ENCODE data around the gene LTC4S.

Gene LTC4S

DNA sequence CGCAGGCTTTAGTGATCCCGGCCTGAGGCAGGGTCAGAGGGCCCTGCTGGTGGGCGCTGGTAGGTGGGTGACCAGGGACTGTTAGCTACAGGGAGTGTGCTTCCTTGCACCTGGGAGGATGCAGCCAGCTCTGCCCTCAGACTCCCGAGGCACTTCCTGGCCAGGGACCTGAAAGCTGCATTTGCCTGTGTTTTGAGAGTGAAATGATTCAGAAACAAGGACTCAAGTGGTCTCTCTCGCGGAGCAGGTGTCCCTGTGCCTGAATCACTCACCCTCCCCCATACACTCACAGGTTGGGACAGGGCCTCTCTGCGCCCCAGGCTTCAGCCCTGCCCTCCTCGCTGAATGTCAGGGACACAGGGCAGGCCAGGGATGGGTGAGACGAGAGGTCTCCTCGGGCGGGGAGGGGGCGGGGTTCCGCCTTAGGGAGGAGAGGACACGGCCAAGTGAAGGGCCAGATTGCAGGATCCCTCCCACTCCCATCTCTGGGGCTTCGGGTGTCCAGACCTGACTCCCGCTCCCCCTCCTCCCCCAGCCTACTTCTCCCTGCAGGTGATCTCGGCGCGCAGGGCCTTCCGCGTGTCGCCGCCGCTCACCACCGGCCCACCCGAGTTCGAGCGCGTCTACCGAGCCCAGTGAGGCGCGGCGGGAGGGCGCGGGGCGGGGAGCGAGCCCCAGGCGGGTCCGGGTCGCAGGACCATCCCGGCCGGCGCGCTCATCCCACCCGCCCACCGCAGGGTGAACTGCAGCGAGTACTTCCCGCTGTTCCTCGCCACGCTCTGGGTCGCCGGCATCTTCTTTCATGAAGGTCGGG is 1.5 kb downstream of the LTC4S start:
- in situ Hi-C loops (cut with MboI; ENCODE audit: low sequenced_read_pairs): no loop called here

DNA sequence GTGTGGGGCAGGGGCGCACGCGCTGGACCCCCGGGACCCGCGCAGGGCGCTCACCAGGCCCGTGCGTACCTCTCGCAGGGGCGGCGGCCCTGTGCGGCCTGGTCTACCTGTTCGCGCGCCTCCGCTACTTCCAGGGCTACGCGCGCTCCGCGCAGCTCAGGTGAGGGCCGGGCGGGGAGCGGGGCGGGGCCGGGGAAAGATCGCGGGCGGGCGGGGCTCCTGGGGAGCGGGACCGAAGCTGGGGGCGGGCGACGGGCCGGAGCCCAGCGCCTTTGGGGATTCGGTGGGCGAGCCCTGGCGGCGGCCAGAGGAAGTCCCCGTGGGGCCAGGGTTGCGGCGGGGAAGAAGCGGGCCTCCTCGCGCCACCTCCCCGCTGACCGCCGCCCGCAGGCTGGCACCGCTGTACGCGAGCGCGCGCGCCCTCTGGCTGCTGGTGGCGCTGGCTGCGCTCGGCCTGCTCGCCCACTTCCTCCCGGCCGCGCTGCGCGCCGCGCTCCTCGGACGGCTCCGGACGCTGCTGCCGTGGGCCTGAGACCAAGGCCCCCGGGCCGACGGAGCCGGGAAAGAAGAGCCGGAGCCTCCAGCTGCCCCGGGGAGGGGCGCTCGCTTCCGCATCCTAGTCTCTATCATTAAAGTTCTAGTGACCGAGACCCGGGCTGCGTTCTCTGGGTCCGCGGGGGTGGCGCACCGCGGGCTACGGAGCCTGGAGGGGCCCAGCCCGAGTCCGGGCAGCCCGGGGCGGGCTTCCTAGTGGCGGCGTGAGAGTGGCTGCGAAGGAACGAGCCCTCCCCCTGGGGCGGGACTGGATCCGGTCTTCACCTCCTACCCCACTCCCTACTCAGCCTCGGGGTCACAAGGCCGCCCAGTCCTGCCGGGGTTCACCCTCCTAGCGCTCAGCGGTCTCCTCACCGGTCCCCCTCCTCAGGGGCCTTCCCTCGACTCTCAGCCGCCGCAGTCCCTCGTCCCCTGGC is 2.4 kb downstream of the LTC4S start:
- in situ Hi-C loops (cut with MboI; ENCODE audit: low sequenced_read_pairs): no loop called here

DNA sequence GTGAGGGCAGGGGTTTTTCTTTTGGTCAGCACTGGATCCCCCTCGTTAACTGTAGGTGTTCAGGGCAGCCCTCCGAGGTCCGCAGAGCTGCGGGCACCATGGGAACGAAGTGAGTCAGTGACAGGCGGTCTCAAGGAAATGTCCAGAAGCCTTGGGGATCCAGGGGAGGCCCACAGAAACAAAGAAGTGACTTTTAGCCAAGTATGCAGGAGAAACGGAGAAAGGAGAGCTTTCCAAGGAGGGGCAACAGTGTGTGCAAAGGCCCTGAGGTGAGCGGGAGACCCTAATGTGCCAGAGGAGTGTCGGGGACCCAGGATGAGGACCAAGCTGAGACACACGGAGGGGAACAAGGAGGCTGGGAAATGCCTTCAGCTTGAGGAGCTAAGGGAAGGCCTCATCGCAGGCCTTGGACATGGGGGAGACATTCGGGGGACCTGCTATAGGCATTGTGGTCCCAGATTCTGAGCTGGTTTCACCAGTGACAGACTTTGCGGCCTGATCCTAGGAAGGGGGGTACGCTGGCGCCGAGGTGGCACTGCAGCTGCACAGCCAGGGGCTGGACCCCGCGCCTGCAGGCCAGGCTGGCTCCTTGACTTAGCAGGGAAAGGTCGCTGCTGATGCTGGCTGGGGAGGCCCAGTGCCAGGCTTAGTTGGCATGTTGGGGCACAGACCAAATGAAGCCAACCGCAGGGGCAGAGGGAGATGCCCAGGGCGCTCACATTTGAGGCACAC is 3.3 kb downstream of the LTC4S start:
- in situ Hi-C loops (cut with MboI; ENCODE audit: low sequenced_read_pairs): no loop called here

DNA sequence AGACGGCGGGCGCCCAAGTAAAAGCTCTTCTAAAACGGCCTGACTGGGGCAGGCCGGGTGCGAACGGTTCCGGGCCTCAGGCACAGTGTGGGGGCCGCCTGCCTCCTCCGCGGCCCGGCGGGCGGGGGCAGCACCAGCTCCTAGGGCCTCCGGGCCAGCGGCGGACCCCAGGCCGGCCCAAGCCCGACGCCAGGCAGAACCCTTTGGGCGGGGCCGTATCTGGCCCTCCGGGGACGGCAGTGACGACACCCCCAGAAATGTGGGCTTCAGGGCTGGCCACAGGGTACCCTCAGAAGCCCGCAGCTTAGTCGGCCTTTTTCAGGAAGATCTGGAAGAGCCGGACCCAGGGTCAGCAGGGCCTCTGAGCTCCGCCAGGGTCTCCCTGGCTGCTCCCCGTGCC is 4.0 kb downstream of the LTC4S start:
- in situ Hi-C loops (cut with MboI; ENCODE audit: low sequenced_read_pairs): no loop called here

DNA sequence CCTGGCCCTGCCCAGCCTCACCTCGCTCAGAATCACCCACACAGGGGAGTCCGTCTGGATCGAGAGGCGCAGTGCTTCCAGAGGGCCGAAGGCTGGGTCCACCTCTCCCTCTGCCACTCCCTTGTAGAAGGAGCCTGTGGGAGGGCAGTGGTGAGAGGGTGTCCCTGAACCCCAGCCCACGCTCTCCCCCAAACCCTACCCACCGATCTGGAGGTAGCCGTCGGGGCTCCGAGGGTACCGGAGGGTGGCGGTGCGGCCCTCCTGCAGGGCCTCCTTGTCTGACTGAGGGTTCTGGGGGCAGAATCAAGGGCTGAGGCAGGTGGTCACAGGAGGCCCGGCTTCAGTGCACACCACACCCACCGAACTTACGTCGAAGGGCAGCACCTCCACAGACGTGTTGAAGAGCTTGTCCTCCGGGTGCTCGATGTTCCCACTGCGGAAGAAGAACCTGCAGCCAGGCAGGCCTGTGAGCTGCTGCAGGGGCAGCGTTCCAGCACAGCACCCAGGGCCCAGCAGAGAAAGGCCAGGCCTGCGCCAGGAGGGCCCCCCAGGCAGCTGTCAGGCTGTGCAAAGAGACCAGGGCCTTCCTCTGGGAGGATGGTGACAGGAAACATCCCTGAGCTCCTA is 4.5 kb downstream of the LTC4S start:
- in situ Hi-C loops (cut with MboI; ENCODE audit: low sequenced_read_pairs): no loop called here

DNA sequence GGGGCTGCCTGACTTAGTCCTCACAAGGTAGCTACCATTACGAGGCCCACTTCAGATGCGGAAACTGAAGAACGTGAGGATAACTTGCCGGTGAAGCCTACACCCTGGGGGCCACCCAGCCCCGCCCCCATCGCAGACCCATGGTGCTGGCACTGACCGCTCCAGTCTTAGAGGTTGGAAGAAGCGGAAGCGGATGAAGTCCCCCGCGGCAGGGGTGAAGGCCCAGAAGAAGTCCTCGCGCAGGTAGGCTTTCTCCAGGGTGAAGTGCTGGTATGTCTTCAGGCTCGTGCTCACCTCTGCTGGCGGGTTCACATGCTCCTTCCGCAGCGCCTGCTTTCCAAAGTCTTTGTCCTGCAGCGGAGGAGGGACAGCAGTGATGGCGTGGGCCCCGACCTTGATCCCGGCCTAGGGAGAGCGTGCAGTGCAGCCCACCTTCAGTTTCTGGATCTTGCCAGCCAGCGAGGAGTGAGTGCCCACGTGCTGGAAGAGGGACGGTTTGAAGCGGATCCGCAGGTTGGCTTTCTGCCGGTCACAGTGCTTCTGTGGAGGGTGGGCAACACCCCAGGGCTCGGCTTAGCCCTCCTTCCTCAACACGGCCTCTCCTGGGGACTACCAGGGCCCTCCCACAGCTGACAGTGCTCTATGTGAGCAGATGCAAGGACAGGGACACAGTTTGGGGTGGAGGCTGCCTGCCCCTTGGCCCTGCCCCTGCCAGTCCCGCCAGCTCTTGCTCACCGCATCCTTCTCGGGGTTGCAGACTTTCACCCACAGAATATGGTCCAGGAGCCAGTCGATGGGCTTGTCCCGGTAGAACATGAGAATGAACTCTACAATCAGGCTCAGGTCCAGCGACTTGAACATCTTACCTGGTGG is 5.2 kb downstream of the LTC4S start:
- in situ Hi-C loops (cut with MboI; ENCODE audit: low sequenced_read_pairs): no loop called here

DNA sequence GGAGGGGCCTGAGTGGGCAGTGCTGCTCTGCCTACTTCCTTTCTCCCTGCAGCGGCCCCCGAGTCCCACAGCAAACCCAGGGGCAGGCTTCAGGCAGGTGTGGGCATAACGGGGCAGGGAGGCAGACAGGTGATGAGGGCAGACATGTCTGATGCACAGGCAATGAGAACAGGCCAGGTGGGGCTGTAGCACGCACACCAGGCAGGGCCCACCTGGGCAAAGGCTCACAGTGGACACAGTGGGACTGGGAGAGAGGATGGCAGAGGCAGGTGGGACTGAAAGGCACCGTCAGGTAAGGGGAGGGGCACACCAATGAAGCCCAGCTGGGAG is 5.8 kb downstream of the LTC4S start:
- in situ Hi-C loops (cut with MboI; ENCODE audit: low sequenced_read_pairs): no loop called here

DNA sequence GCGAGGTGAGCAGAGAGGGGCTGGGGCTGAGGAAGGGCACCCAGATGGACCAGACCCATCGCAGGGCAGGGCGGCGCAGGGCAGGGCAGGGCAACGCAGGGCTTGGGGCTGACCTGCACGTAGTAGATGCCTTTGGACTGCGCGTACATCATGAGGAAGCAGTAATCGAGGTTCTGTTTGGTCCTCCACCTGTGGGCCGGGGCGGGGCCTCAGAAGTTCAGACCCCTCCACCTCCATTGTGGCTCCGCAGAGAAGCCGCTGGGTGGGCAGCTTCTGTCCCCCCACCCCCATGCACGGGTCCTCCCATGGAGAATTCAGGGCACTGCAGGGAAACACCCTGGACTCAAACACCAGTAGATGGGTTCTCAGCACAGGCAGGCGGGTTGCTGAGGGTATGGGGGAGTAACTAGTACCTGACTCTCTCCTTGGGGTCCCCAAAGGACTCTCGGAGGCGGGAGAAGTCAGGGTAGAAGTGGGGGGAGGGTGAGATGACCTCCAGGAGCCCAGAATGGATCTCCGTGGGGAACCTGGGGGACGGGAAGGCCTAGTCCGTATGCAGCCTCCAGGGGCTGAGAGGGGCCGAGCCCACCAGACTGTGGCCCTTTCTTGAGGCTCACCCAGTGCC is 6.4 kb downstream of the LTC4S start:
- in situ Hi-C loops (cut with MboI; ENCODE audit: low sequenced_read_pairs): no loop called here

DNA sequence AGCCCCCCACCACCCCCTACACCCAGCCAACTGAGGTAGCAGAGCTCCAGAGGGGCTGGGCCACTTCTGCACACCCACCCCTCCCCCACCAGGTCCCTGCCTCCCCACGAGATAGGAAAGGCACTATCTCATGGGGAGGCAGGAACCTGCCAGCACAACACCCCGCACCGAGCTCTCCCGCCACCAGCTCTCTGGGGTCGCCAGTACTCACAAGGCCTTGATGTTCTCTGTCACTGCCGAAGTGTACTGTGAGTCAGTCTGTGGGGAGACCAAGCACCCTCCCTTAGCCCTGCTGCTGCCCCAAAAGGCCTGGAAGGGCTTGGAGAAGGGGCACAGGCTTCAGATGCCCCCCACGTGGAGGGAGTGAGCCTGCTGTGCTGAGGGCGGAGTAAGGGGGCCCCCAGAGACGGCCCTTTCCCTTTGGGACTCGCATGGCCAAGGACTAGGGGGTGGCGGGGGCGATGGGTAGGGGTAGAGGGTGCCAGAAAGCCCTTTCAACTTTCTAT is 7.0 kb downstream of the LTC4S start:
- in situ Hi-C loops (cut with MboI; ENCODE audit: low sequenced_read_pairs): no loop called here

DNA sequence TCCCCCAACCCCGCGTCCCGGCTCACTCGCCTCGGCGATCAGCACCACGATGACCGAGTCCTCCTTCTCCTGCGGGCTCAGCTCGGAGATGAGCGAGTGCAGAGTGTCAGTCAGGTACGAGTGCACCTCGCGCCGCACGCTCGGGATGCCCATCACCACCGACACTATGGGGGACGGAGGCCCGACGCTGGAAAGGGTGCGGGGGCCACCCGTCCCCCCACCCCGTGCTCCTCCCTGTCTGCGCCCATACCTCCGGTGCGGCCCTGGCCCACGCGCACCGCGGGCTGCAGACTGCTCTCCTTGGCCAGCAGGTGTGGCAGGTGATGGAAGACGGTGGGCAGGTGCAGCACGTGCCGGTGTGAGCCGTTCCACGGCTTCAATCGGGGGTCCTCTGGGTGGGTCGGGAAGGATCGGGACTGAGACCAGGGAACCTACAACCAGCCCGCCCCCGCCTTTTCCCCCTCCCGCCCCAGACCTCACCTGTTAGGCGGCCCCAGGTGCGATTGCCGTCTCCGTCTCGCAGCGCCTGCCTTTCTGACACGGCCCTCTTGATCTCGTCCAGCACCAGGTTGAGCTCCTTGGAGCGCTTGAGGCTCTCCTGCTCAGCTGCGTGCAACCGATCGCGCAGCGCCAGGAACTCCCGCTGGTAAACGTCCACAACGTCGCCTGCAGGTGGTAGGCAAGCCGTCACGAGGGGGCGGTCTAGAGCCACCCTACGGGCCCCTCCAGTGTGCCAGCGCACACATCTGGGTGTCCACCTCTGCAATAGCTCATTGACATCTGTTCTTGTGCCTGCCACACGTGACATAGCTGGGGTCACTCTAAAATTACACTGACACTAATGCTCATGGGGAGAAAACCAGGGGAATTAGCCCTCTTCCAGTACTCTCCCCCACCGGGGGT is 7.8 kb downstream of the LTC4S start:
- in situ Hi-C loops (cut with MboI; ENCODE audit: low sequenced_read_pairs): no loop called here

DNA sequence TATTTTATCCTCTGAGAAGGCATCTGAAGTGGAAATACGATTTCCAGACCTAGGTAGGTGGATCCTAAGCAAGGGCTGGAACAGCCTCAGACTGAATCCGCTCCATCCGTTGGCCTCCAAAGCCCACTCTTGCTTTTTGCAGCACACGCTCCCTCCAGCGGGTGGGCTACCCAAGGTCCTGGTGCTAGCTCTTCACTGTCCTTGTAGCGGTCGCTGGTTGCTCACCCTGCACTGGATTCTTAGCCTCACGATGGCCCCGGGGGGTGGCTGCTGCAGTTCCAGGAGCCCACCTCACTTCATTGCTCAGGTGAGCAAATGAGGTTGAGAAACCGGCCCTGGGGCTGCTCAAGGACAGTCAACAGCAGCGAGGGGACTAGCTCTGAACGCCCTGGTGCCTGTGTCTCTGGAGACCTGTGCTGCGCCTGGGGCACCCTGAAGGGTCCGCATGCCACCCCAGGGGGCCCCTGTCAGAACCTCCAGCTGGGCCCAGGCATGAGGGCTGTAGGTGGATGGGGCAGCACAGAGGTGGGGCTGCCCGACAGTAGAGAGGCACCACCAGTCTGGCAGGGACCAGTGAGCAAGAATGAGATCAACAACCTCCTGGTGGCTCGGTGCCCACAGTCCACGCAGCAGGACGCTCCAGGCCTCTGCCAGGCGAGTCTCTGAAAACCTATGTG is 8.6 kb downstream of the LTC4S start:
- in situ Hi-C loops (cut with MboI; ENCODE audit: low sequenced_read_pairs): no loop called here

DNA sequence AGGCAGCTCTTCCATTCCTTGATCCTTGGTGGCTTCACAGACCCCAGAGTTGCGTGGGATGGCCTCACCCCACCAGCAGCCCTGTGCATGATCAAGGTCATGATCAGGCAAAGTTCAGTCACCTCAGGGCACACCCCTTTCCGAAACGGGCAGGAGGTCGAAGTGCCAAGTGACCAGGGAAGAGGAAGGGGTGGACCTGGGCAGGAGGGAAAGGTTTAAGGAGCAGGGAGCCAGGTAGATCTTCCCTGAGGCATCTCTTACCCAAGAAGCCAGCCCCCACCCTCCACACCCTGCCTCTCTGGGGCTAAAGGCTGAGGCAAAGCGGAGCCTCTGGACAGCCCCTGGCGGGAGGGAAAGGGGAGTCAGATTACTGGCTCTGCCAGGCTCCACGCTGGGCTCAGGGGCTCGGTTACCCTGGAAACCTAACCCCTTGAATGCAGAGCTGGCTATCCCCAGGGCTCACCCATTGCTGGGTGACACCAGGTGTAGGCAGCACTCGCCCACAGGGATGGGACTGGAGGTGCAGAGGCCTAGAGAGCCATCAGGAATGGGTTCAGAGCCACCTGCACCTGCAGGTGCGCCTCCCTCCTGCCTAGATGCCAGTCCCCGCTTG is 9.3 kb downstream of the LTC4S start:
- in situ Hi-C loops (cut with MboI; ENCODE audit: low sequenced_read_pairs): no loop called here

DNA sequence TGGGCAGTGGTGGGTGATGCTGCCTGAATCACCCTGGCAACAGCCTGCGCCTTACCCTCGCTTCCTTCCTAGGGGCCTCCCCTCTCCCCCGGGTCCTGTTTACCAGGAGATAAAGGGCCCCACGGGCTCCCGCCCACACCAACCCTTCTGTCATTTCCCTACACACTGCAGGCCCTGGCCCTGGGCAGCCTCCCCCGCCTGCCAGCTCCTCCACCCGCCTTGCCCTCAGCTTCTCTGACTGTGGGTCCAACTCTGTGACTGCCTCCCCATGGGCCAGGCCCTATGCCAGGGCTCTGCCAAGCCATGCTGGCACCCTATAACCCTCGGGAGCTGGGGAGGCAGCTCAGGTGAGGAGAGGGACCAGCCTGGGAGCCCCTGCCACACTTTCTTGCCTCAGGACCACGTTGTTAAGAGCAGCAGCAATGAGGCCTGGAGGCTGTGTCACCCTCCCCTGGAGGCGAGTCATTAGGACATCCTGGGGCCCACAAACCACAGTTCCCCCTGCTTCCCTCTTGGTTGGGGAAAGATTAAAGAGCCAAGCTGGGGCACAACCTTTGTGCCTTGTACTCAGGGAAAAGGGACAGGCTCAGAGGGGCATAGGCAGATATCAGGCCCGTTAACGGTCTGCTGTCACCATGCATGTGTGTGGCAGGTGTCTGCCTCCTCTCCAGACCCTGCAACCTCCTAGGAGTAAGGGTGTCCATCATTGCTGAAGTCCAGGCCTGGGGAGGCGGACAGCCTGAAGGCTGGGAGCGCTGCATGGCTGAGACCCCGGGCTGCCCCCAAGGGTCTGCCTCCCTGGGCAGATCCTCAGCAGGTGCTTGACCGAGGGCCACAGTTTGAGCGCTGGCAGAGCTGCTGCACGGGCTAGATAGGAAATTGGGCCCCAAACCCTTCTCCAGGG is 10.1 kb downstream of the LTC4S start:
- in situ Hi-C loops (cut with MboI; ENCODE audit: low sequenced_read_pairs): no loop called here

DNA sequence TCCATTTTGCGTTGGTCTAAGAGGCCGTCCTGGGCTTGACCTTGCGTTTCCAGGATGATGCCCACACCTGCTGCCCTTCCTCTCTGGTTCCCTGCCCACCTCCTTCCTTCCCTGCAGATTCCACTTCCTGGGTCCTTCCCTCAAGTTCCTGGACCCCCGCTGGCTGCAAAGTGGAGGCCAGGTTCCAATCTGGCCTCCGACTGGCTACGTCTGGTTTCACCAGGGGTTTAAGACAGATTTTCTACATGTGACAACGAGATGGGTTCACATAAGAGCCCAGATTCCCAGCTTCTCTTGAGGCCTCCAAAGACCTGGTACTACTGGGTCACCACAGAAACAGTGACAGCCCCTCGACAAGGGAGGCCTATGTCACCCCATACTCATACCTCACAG is 10.8 kb downstream of the LTC4S start:
- in situ Hi-C loops (cut with MboI; ENCODE audit: low sequenced_read_pairs): no loop called here

DNA sequence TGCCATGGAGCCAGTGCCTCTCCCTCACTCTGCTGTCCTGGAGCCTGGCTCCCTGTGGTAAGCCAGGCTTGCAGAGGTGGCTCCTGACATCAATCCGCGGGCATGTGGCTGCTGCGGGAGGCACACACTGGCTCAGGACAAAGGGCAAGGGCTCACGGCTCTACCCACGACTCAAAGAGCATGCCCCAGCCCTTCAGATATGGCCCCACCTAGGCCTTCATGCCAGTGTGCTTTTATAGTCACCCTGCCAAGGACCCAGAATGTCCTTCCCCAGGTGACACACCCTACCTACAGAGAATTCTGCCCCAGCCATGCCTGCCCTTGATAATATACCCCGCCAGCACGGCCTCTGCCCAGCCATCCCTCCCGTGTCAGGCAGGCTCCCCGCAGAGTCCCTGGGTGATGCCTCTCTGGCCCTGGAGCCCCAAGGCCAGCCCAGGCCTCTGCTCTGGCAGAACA is 11.3 kb downstream of the LTC4S start:
- in situ Hi-C loops (cut with MboI; ENCODE audit: low sequenced_read_pairs): no loop called here

DNA sequence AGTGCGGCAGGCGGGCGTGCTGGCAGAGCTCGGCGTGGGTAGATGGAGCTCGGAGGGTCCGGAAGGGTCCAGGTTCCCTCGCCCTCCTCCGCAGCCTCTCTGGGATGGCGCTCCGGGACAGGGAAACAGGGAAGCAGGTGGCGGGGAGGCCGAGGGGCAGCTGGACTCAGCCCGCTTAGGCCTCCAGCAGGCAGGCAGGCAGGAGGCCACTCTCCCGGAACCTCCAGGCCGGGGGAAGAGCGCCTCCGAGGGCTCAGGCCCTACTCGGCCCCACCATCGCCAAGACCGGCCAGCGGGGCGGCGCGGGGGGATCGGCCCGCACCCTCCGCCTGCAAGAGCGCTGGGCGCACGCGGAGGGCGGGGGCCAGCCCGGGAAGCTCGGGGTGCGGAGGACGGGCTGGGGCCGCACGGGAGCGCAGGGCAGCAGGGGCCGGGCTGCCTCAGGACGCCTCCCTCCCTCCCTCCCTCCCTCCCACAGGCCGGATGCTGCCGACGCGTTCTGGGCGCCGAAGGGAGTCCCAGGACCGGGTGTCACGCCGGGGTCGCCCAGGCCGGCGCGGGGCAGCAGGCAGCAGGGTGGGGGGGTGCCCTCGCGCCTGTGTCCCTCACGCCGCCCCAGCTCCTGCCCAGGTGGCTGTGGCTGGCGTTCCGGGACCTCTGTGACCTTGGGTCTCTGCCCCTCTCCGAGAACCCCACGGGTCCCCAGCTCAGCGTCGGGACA is 11.9 kb downstream of the LTC4S start:
- in situ Hi-C loops (cut with MboI; ENCODE audit: low sequenced_read_pairs): no loop called here
